Stimulated activated CD8-positive, alpha-beta memory T cell treated with anti-CD3 and anti-CD28 coated beads, Interleukin-12 subunit alpha, Interleukin-12 subunit beta, amount 100 ng/mL, for 4 hours (primary cell): ENCODE data around the gene MDM2.
"Not testable (repeated sequence)": the region's sequence is repeated elsewhere in the genome, so short reads cannot be mapped to it uniquely, and the experiment has no call there.

Experiments used
- DNase-seq: peaks from one replicate; pipeline ENCODE4 v3.0.0-alpha.2; 2020; ENCODE audit warnings: low read depth

MDM2 gene

GRCh38 chr12:68827895-68828671 lies 20.1 kb downstream of the MDM2 start:
- no peak for DNase-seq

- no peak for DNase-seq
These were observed 20.7 kb downstream of the MDM2 start for GRCh38 chr12:68828672-68829068.

- no peak for DNase-seq
These were observed 23.3 kb downstream of the MDM2 start for GRCh38 chr12:68831272-68831671.

- DNase-seq, result no peak
These were observed 23.9 kb downstream of the MDM2 start for GRCh38 chr12:68831751-68832503.

- no peak for DNase-seq
These were observed 24.5 kb downstream of the MDM2 start for GRCh38 chr12:68832504-68832867.

- no peak for DNase-seq
These were observed 25.5 kb downstream of the MDM2 start for GRCh38 chr12:68833508-68833907.

GRCh38 chr12:68835333-68835908 lies 27.4 kb downstream of the MDM2 start:
- DNase-seq, result no peak

- no peak for DNase-seq
These were observed 29.2 kb downstream of the MDM2 start for GRCh38 chr12:68837215-68837614.

- no peak for DNase-seq
These were observed 30.3 kb downstream of the MDM2 start for GRCh38 chr12:68838046-68838886.

GRCh38 chr12:68839183-68840147 lies 31.5 kb downstream of the MDM2 start:
- DNase-seq, result no peak

GRCh38 chr12:68841175-68841574 lies 33.2 kb downstream of the MDM2 start:
- not testable (repeated sequence) for DNase-seq

GRCh38 chr12:68841717-68842116 lies 33.7 kb downstream of the MDM2 start:
- no peak for DNase-seq

- DNase-seq, result no peak
These were observed 34.1 kb downstream of the MDM2 start for GRCh38 chr12:68842123-68842522.

GRCh38 chr12:68842784-68843567 lies 35.0 kb downstream of the MDM2 start:
- DNase-seq, result no peak

GRCh38 chr12:68844318-68844745 lies 36.4 kb downstream of the MDM2 start:
- no peak for DNase-seq

- DNase-seq, result no peak
These were observed 37.1 kb downstream of the MDM2 start for GRCh38 chr12:68844788-68845695.

GRCh38 chr12:68846811-68847210 lies 38.8 kb downstream of the MDM2 start:
- no peak for DNase-seq

- no peak for DNase-seq
These were observed 42.4 kb downstream of the MDM2 start for GRCh38 chr12:68850390-68850789.
